ENCODE measurements around the gene BRI3BP.
A peak's percentile ranks its signal among the peaks of the same experiment; 100 is the strongest.
"Not testable (repeated sequence)": the region's sequence is repeated elsewhere in the genome, so short reads cannot be mapped to it uniquely, and the experiment has no call there.

The BRI3BP gene

GRCh38 chr12:124964251-124964650 is 29.2 kb upstream of the BRI3BP start:
- peaks cover 95% of the 10 kb centered on the region for H3K36me3 Mint-ChIP-seq (ENCODE audit: low read depth)

GRCh38 chr12:124964836-124965462 is 28.5 kb upstream of the BRI3BP start:
- H3K36me3 Mint-ChIP-seq (ENCODE audit: low read depth), result peaks cover 95% of the 10 kb centered on the region
- no peaks in the 10 kb centered on the region for H3K27me3 Mint-ChIP-seq
- no peak overlapping the region for H3K27ac Mint-ChIP-seq
- H3K4me1 Mint-ChIP-seq (ENCODE audit: low read depth), result peaks cover 1% of the 10 kb centered on the region
- no peak overlapping the region for H3K4me3 Mint-ChIP-seq
- no peak for DNase-seq
- H3K9me3 Mint-ChIP-seq, result no peaks in the 10 kb centered on the region

More at GRCh38 chr12:124964251-124964650, 29.2 kb upstream of the BRI3BP start:
- Mint-ChIP-seq H3K27me3 (no peaks in the 10 kb centered on the region), H3K4me1 (ENCODE audit: low read depth) (peaks cover 1% of the 10 kb centered on the region), H3K9me3 (no peaks in the 10 kb centered on the region), H3K4me3 (no peak overlapping the region), H3K27ac (no peak overlapping the region)
- DNase-seq, result no peak

DNA sequence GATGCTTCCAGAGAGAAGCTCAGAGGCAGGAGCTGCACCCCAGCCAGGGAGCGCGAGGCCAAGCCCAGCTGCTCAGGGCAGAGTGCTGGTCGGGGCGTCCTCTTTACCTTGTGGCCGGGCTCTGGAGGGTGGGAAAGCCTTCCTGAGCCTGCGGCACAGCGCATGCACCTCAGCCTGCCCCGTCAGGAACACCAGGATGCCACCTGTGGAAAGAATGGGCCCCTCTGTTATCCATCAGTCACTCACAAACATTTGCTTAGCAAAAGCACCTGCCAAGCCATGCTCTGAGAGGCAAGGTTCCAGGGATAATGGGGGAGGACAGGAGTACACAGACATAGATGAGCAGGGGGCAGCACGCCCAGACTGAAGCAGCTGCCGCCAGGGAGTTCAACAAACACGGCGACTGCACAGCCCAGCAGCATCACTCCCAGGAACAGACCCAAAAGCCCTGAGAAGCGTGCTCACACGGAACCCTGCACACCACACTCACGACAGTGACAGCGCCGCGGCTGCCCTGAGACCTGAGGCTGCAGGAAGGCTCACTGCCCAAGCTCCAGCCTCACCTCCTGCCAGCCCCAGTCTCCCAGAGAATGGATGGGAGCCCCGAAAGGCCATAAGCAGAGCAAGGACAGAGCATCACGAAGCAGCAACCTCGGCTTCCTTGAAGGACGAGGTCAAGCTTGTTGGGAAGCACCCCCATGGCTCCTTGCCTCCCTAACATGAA is 26.3 kb upstream of the BRI3BP start:
- DNase-seq, result no peak
- Mint-ChIP-seq H3K27ac (no peak overlapping the region), H3K4me3 (no peak overlapping the region), H3K36me3 (ENCODE audit: low read depth) (peaks cover 94% of the 10 kb centered on the region), H3K9me3 (no peaks in the 10 kb centered on the region), H3K27me3 (no peaks in the 10 kb centered on the region), H3K4me1 (ENCODE audit: low read depth) (peaks cover 1% of the 10 kb centered on the region)

- Mint-ChIP-seq H3K4me3 (no peak overlapping the region), H3K9me3 (no peaks in the 10 kb centered on the region), H3K27ac (no peak overlapping the region), H3K4me1 (ENCODE audit: low read depth) (no peaks in the 10 kb centered on the region), H3K27me3 (no peaks in the 10 kb centered on the region), H3K36me3 (ENCODE audit: low read depth) (peaks cover 95% of the 10 kb centered on the region)
- no peak for DNase-seq
Observed at GRCh38 chr12:124968656-124969055, 24.8 kb upstream of the BRI3BP start.

DNA sequence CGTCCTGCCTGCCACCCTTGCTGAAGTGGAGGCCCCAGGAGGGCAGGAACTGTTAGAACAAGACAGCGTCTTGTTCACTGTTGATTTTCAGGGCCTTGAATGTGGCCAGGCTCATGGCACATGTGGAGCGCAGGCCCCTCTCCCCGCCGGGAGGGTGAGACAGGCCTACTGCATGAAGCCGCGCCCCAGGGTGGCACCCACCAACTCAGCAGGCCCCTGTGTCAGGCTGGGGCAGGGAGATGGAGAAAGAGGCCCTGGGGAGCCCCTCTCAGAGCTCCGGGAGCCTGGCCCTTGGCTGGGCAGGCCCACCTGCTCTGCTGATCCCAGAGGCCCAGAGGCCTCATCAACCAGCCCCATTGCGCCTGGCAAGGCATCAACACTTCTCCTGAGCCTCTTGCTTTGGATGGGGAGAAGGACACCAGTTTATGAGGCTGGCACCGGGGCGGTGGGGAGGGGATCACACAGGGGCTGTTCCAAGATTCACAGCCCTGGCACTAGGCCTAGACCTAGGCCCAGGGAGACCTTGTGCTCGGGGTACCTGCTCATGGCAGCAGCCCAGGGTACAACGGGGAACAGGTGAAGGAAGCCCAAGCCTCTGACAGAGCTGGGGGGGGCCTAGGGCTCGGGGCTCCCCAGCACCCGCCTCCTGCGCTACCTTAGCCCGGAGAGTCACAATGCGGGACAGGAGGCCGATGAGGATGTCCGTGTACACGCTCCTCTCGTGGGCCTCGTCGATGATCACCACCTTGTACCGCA is 22.6 kb upstream of the BRI3BP start:
- H3K27ac Mint-ChIP-seq, result no peak overlapping the region
- no peak for DNase-seq
- H3K36me3 Mint-ChIP-seq (ENCODE audit: low read depth), result peaks cover 96% of the 10 kb centered on the region
- no peaks in the 10 kb centered on the region for H3K9me3 Mint-ChIP-seq
- no peaks in the 10 kb centered on the region for H3K4me1 Mint-ChIP-seq (ENCODE audit: low read depth)
- no peaks in the 10 kb centered on the region for H3K27me3 Mint-ChIP-seq
- no peak overlapping the region for H3K4me3 Mint-ChIP-seq

- Mint-ChIP-seq H3K4me3 (no peak overlapping the region), H3K27me3 (no peaks in the 10 kb centered on the region), H3K9me3 (no peaks in the 10 kb centered on the region), H3K4me1 (ENCODE audit: low read depth) (no peaks in the 10 kb centered on the region), H3K27ac (no peak overlapping the region), H3K36me3 (ENCODE audit: low read depth) (peaks cover 94% of the 10 kb centered on the region)
- no peak for DNase-seq
Observed at GRCh38 chr12:124971603-124972002, 21.8 kb upstream of the BRI3BP start.

DNA sequence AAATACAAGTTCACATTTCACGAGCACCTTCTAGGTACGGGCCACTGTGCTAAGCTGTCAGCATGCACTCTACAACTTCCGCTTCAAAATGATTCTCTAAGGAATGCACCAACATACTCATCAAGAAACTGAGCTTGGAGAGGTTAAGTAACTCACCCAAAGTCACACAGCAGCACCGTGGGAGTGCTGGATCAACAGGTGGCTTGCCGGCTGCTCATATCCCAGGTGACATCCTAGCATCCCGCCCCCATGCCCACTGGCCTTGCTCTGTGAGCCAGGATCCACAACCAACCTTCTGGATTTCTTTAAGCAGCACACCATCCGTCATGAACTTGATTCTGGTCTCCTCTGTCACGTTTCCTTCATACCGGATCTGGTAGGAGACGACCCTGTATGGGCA is 21.2 kb upstream of the BRI3BP start:
- peaks cover under 1% of the 10 kb centered on the region for H3K4me1 Mint-ChIP-seq (ENCODE audit: low read depth)
- no peak overlapping the region for H3K27ac Mint-ChIP-seq
- H3K27me3 Mint-ChIP-seq, result no peaks in the 10 kb centered on the region
- H3K9me3 Mint-ChIP-seq, result no peaks in the 10 kb centered on the region
- H3K36me3 Mint-ChIP-seq (ENCODE audit: low read depth), result peaks cover 93% of the 10 kb centered on the region
- H3K4me3 Mint-ChIP-seq, result no peak overlapping the region
- no peak for DNase-seq

DNA sequence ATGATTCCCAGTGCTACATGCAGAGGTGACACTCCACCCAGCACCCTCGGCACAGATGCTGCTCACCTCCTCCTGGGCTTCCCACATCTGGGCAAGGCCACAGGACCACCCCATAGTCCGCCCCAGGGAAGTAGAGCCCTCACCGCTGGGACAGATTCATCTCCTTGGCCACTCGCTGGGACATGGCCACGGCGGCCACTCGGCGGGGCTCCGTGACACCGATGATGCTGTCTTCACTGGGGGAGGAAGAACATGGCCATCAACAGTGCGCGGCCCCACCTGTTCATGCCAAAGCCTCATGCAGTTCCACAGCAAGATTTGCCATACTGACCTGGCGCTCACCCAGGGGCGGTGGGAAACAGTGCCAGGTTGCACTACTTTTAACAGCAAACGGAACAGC is 18.2 kb upstream of the BRI3BP start:
- no peak for DNase-seq
- peaks cover 90% of the 10 kb centered on the region for H3K36me3 Mint-ChIP-seq (ENCODE audit: low read depth)
- H3K4me1 Mint-ChIP-seq (ENCODE audit: low read depth), result peaks cover 6% of the 10 kb centered on the region
- H3K27me3 Mint-ChIP-seq, result no peaks in the 10 kb centered on the region
- H3K27ac Mint-ChIP-seq, result no peak overlapping the region
- no peaks in the 10 kb centered on the region for H3K9me3 Mint-ChIP-seq
- H3K4me3 Mint-ChIP-seq, result no peak overlapping the region

DNA sequence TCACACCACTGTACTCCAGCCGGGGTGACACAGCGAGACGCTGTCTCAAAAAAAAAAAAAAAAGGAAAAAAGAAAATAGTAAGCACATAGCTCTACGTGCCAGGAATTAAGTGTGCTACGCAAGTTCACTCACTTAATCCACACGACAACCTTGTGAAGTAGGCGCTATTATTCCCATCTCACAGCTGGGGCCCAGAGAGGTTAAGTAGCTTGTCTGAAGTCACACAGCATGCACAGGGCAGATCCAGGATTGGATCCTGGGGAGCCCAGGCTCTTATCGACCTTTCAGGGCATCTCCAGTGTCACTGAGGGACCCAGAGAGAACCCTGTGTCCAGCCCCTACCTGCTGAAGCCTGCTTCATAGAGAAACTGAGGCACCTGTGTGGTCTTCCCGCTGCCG is 16.4 kb upstream of the BRI3BP start:
- Mint-ChIP-seq H3K4me1 (ENCODE audit: low read depth) (peaks cover 8% of the 10 kb centered on the region), H3K4me3 (no peak overlapping the region), H3K9me3 (no peaks in the 10 kb centered on the region), H3K27ac (peak overlapping the region; percentile 75), H3K36me3 (ENCODE audit: low read depth) (peaks cover 90% of the 10 kb centered on the region), H3K27me3 (no peaks in the 10 kb centered on the region)
- no peak for DNase-seq

DNA sequence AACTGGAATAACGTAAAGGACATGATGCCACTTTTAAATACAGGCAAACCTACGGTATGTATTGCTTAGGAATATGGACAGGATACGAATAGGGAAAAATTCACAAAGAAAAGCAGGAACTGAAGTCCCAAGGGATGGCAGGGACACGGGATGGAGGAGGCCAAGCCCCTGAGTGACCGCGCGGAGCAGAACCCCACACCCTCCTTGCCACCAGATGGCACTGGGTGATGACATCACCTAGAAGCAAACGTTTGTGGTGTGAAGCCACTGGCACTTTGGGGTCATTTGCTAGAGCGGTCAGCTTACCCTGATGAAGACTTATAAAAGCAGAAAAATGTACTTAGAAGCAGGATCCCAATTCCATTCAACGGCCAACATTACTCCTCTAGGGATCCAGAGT is 13.9 kb upstream of the BRI3BP start:
- DNase-seq, result no peak
- no peaks in the 10 kb centered on the region for H3K27me3 Mint-ChIP-seq
- H3K36me3 Mint-ChIP-seq (ENCODE audit: low read depth), result peaks cover 89% of the 10 kb centered on the region
- H3K9me3 Mint-ChIP-seq, result no peaks in the 10 kb centered on the region
- H3K27ac Mint-ChIP-seq, result no peak overlapping the region
- no peak overlapping the region for H3K4me3 Mint-ChIP-seq
- H3K4me1 Mint-ChIP-seq (ENCODE audit: low read depth), result peaks cover 11% of the 10 kb centered on the region

DNA sequence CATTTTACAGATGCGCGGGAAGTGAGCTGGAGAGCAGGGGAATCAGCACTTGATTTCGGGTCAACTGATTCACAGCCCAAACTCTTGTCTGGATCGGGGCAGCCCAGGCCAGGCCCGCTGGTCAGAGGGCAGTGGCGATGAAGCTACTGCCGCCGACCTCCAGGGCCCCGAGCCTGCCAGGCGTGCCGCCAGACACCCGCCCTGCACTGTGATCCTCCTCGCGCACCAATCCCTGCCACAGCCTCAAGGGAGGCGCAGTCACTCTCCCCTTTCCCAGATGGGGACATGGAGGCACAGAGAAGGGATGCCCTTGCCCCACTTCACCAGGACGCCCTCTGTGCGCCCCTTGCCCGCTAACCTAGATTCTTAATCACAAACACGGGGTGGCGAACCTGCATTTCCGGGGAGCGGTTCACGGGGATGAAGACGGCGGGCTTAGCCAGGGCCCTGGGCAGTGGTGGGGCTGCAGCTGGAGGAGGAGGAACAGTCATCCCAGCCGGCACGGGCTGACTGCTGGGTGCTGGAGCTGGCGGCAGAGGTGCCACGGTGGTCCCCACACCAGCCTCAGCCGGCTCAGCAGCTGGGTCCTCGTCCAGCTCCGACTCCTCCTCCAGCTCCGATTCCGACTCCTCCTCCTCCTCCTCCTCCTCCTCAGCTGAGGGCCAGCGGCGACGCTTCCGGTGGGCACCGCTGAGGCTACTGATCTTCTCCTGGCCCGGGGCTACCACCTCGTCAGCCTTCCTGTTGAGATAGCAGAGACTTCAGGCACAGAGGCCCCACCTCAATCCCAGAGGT is 13.2 kb upstream of the BRI3BP start:
- Mint-ChIP-seq H3K36me3 (ENCODE audit: low read depth) (peaks cover 89% of the 10 kb centered on the region), H3K27ac (peak overlapping the region; percentile 40), H3K27me3 (no peaks in the 10 kb centered on the region)

GRCh38 chr12:124986876-124987275 is 6.6 kb upstream of the BRI3BP start:
- H3K36me3 Mint-ChIP-seq (ENCODE audit: low read depth), result peaks cover 56% of the 10 kb centered on the region
- DNase-seq, H3K9me3 Mint-ChIP-seq, H3K27me3 Mint-ChIP-seq, H3K27ac Mint-ChIP-seq: not testable (repeated sequence)
- H3K4me1 Mint-ChIP-seq (ENCODE audit: low read depth), result peaks cover 23% of the 10 kb centered on the region
- peak overlapping the region; percentile 89 for H3K4me3 Mint-ChIP-seq

More for the DNA sequence above, 13.2 kb upstream of the BRI3BP start:
- no peak overlapping the region for H3K4me3 Mint-ChIP-seq
- DNase-seq, result no peak
- H3K4me1 Mint-ChIP-seq (ENCODE audit: low read depth), result peaks cover 14% of the 10 kb centered on the region
- no peaks in the 10 kb centered on the region for H3K9me3 Mint-ChIP-seq

DNA sequence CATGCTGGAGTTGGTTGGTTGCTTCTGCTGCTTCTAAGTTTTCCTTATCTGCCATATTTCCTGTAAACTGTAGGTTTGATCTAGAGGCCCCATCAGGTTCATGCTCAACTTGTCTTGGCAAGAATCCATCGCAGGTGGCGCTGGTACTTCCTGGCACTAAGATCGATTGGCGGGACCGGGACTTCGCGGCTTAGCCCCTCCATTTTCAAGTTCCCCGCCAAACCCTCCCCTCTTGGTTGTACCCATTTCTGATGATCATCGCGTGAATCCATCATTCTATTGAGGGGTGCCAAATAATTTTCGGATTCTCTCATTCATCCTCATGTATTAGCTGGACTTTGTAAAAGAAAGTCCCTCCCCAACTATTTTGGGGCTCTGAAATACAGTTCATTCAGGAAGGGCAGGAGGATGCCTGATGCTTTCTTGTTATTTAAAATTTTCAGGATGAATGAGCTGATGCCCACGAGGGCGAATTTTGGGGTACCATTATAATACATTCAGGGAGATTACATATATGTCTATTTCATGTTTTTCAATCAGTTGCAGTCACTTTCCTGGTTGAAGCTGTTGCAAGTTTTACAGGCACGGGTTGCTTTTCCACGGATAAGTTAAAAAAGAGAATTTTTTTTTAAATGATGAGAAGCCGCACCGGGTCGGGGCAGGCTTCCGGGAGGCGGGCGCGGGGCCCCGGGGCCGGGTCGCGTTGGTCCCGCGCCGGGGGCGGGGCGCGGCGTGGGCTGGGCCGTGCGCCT is 395 bp upstream of the BRI3BP start:
- Mint-ChIP-seq H3K36me3 (ENCODE audit: low read depth) (peaks cover 23% of the 10 kb centered on the region), H3K9me3 (no peaks in the 10 kb centered on the region), H3K4me1 (ENCODE audit: low read depth) (peaks cover 32% of the 10 kb centered on the region), H3K27me3 (no peaks in the 10 kb centered on the region), H3K27ac (peak overlapping the region; percentile 88), H3K4me3 (peak overlapping the region; percentile 76)
- peak; percentile 88 for DNase-seq
